ENCODE data around the gene GAGE1. TPM values are rescaled to one million over a fixed set of nuclear protein-coding genes. Genes with fewer than 3 reads are reported as not detected.

GAGE1 gene
- total RNA-seq, 1 donor = not detected

DNA sequence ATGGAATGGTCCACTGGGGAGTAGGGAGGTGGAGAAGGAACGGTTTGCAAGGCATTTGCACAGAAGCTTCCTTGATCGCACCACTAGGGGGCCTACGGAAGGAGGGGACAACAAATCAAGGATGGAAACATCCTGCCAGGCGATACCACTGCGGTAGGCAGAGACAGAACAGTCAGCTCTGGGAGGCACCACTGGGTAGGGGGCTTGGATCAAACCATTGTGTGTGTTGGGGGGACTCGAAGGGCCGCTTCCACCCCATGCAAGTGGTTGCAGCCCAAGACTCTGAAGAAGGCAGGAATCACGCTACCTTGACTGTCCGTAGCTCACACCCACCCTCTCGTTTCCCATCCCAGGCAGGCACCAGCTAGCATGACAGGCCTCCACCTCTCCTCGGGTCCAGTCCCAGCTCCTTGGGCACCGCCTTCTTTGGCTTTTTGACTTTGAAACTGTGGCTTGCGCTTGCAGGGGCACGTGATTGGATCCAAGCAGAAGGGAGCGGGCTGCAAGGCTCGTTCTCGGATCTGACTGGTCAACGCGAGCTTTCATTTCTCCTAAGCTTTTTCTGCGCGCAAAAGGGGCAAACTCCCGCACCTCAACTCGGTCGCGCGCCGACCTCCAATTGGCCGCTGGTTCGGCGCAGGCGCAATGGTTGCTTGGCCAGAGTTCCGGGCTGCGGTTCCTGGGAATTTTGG, 28.4 kb downstream of the GAGE1 start:
- TF ChIP-seq, protein P1, sequence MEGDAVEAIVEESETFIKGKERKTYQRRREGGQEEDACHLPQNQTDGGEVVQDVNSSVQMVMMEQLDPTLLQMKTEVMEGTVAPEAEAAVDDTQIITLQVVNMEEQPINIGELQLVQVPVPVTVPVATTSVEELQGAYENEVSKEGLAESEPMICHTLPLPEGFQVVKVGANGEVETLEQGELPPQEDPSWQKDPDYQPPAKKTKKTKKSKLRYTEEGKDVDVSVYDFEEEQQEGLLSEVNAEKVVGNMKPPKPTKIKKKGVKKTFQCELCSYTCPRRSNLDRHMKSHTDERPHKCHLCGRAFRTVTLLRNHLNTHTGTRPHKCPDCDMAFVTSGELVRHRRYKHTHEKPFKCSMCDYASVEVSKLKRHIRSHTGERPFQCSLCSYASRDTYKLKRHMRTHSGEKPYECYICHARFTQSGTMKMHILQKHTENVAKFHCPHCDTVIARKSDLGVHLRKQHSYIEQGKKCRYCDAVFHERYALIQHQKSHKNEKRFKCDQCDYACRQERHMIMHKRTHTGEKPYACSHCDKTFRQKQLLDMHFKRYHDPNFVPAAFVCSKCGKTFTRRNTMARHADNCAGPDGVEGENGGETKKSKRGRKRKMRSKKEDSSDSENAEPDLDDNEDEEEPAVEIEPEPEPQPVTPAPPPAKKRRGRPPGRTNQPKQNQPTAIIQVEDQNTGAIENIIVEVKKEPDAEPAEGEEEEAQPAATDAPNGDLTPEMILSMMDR (IDR thresholded peaks at IDR 0.05; ENCODE audit: insufficient read depth, low read depth, low read length) = no peak

DNA sequence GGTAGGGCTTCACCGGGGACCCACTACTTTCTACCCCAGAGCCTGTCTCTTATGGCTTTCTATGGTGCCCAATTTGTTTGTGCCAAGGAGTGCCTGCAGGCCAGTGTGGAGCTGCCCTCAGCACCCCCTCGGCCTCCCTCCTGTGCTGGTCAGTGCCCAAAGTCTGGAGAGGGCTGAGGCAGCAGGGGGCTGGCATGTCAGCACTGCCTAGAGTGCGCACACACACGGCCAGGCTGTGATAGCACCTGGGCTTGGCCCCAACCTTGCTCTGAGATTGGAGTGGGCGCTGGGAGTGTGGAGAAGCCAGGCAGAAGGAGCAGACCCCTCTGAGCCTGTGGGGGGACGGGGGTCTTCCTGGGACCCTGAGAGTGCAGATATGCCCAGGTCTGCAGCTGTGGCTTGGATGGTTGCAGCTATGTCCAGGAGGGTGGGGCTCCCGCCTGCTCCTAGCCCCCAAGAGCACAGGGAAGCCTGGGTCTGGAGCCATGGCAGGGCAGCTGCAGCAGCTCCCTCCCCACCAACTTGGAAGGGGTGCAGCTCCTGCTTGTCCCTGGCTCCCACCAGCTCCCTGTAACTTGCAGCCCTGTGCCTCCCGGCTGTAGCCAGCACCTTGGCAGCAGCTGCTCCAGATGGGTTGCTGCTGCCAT, 46.3 kb downstream of the GAGE1 start:
- DNase-seq (ENCODE audit: low read depth) = no peak
- TF ChIP-seq, protein P1 (IDR thresholded peaks at IDR 0.05; ENCODE audit: insufficient read depth, low read depth, low read length) = no peak
- no peak overlapping the region for H3K4me3 ChIP-seq (ENCODE audit: low read depth, low read length)

More for the DNA sequence above, 28.4 kb downstream of the GAGE1 start:
- no peak for DNase-seq (ENCODE audit: low read depth)
- H3K4me3 ChIP-seq (ENCODE audit: low read depth, low read length) = no peak overlapping the region

DNA sequence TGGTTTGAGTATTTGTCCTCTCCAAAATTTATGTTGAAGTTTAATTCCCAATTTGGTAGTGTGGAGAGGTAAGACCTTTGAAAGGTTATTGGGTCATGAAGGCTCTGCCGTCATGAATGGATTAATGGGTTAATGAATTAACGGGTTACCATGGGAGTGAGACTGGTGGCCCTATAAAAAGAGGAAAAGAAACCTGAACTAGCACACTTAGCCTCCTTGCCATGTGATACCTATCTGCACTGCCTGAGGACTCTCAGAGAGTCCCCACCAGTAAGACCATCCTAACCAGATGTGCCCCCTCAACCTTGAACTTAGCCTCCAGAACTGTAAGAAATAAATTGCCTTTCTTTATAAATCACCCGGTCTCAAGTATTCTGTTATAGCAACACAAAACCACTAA, 57.7 kb downstream of the GAGE1 start:
- TF ChIP-seq, protein P1 (IDR thresholded peaks at IDR 0.05; ENCODE audit: insufficient read depth, low read depth, low read length) = no peak
- H3K4me3 ChIP-seq (ENCODE audit: low read depth, low read length) = no peak overlapping the region
- no peak for DNase-seq (ENCODE audit: low read depth)

Other genes starting within 250 kb of the GAGE1 start
- gene GAGE12C, start 66.8 kb upstream of the GAGE1 start, total RNA-seq = not detected in 2 replicates
- not detected in 2 replicates for gene GAGE12D, start 57.3 kb upstream of the GAGE1 start, total RNA-seq
- not detected in 2 replicates for gene GAGE12E, start 47.7 kb upstream of the GAGE1 start, total RNA-seq
- not detected in 2 replicates for gene GAGE12F, start 38.2 kb upstream of the GAGE1 start, total RNA-seq
- gene GAGE12G, start 28.6 kb upstream of the GAGE1 start, total RNA-seq = not detected in 2 replicates
- not detected in 2 replicates for gene GAGE12H, start 19.1 kb upstream of the GAGE1 start, total RNA-seq
- gene GAGE2A, start 9.5 kb upstream of the GAGE1 start, total RNA-seq = not detected in 2 replicates
- not detected in 2 replicates for gene PAGE1, start 97.0 kb downstream of the GAGE1 start, total RNA-seq
- not detected in 2 replicates for gene PAGE4, start 230.3 kb downstream of the GAGE1 start, total RNA-seq